NCI-H1436 treated with DMSO at 0.1 percent for 48 hours (cell line): ENCODE results near the gene KCNJ16.

Experiments used
- DNase-seq: peaks from one replicate; lab custom pipeline; 2025; lab: John Stamatoyannopoulos, UW

KCNJ16 gene

GRCh38 chr17:70070305-70071027 lies 4.6 kb upstream of the KCNJ16 start:
- DNase-seq = no peak

- DNase-seq = no peak
These were observed 3.9 kb upstream of the KCNJ16 start for GRCh38 chr17:70071127-70071526.

GRCh38 chr17:70071620-70072019 lies 3.4 kb upstream of the KCNJ16 start:
- DNase-seq = no peak

GRCh38 chr17:70072546-70073309 lies 2.3 kb upstream of the KCNJ16 start:
- no peak for DNase-seq

- no peak for DNase-seq
These were observed 1.7 kb upstream of the KCNJ16 start for GRCh38 chr17:70073310-70073709.

- DNase-seq = no peak
These were observed 1.2 kb upstream of the KCNJ16 start for GRCh38 chr17:70073799-70074198.

GRCh38 chr17:70074236-70074830 lies 692 bp upstream of the KCNJ16 start:
- no peak for DNase-seq

- DNase-seq = no peak
These were observed 1.2 kb downstream of the KCNJ16 start for GRCh38 chr17:70076189-70076588.

GRCh38 chr17:70076831-70077230 lies 1.8 kb downstream of the KCNJ16 start:
- no peak for DNase-seq

GRCh38 chr17:70078549-70078948 lies 3.5 kb downstream of the KCNJ16 start:
- DNase-seq = no peak

GRCh38 chr17:70078994-70079531 lies 4.0 kb downstream of the KCNJ16 start:
- no peak for DNase-seq

GRCh38 chr17:70080541-70081347 lies 5.7 kb downstream of the KCNJ16 start:
- no peak for DNase-seq

- no peak for DNase-seq
These were observed 6.9 kb downstream of the KCNJ16 start for GRCh38 chr17:70081885-70082284.

GRCh38 chr17:70084476-70084875 lies 9.5 kb downstream of the KCNJ16 start:
- no peak for DNase-seq

- DNase-seq = no peak
These were observed 11.5 kb downstream of the KCNJ16 start for GRCh38 chr17:70086516-70086915.

- DNase-seq = no peak
These were observed 14.6 kb downstream of the KCNJ16 start for GRCh38 chr17:70089513-70090148.

GRCh38 chr17:70091005-70091568 lies 16.1 kb downstream of the KCNJ16 start:
- no peak for DNase-seq

GRCh38 chr17:70091696-70092095 lies 16.7 kb downstream of the KCNJ16 start:
- no peak for DNase-seq

- no peak for DNase-seq
These were observed 18.1 kb downstream of the KCNJ16 start for GRCh38 chr17:70093163-70093562.

- DNase-seq = no peak
These were observed 20.4 kb downstream of the KCNJ16 start for GRCh38 chr17:70095455-70095854.

GRCh38 chr17:70096861-70097260 lies 21.8 kb downstream of the KCNJ16 start:
- DNase-seq = no peak
